Ishikawa (cell line): ENCODE data around the gene SLC16A3.

Experiments
- TAF1 ChIP-seq: IDR thresholded peaks from 2 replicates; pipeline ENCODE4 v1.6.1; 2012; ENCODE audit warnings: low read depth, mild to moderate bottlenecking
- ZBTB7A ChIP-seq: IDR thresholded peaks from 2 replicates; pipeline ENCODE4 v1.6.1; 2012; ENCODE audit warnings: low read depth

- no peak for TF ChIP-seq ZBTB7A
- no peak for TF ChIP-seq TAF1
Measured at GRCh38 chr17:82232322-82232820, 3.5 kb downstream of the SLC16A3 start.
